ENCODE data around the gene DNASE1. TPM values are rescaled to one million over a fixed set of nuclear protein-coding genes. Genes with fewer than 3 reads are reported as not detected.
"Not testable (repeated sequence)": the region's sequence is repeated elsewhere in the genome, so short reads cannot be mapped to it uniquely, and the experiment has no call there.

DNASE1 gene
- total RNA-seq, 6 donors from 2014 or later = 6.4 to 34.6 (median 18.7) TPM

DNA sequence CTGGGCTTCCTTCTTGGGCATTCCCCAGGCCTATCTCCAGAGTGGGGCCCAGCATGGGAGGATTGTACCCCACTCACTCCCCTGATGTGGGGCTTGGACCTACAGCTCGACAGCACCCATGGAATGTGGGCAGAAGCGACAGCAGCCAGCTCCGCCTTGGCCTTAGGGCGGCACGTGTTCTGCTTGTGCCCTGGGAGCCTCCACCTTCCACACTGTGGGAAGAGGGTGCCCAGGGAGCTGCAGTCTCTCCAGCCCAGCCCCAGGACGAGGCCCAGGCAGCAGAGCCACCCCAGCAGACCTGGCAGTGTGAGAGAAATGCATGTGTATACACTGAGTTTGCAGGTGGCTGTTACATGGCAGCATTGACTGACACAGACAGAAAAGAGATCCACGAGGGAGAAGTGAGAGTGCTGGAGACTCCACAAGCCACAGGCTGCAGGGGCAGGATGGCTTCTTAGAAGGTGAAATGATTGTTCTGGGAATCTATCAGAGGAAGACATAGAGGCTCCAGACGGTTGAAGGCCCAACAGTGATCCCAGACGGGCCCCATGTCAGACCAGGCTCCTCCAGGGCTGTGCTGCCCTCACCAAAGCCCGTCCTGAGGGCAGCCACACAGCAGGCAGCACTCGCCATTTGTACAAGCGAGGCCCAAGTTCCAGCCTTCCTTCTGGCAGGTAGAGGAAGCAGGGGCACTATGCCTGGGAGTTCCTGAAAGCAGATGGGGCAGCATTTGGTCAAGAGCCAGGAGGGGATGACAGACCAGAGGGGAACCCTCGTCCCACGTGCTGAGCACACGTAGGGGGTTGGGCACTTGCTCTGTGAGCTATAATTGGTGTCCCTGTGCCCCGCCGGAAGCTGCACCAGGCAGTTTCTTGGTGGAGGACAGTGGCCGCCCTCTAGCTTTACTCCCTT lies 2.8 kb upstream of the DNASE1 start:
- Histone ChIP-seq H3K9me3 (no peaks in the 10 kb centered on the region), H3K4me1 (no peaks in the 10 kb centered on the region), H3K36me3 (peaks cover 1 to 41% (median 24%) of the 10 kb centered on the region in 4 donors), H3K4me3 (no peak overlapping the region), H3K27me3 (no peaks in the 10 kb centered on the region), H3K27ac (no peak overlapping the region)
- DNase-seq (no peak), ATAC-seq (ENCODE audit: low FRiP score in 2 of 2) (no peak)
- WGBS, 2 donors = 81 to 86% methylated on average over 13 to 17 of the region's 18 CpGs
- TF ChIP-seq POLR2A (IDR thresholded peaks at IDR 0.05) = no peak
- TF ChIP-seq, protein P1, sequence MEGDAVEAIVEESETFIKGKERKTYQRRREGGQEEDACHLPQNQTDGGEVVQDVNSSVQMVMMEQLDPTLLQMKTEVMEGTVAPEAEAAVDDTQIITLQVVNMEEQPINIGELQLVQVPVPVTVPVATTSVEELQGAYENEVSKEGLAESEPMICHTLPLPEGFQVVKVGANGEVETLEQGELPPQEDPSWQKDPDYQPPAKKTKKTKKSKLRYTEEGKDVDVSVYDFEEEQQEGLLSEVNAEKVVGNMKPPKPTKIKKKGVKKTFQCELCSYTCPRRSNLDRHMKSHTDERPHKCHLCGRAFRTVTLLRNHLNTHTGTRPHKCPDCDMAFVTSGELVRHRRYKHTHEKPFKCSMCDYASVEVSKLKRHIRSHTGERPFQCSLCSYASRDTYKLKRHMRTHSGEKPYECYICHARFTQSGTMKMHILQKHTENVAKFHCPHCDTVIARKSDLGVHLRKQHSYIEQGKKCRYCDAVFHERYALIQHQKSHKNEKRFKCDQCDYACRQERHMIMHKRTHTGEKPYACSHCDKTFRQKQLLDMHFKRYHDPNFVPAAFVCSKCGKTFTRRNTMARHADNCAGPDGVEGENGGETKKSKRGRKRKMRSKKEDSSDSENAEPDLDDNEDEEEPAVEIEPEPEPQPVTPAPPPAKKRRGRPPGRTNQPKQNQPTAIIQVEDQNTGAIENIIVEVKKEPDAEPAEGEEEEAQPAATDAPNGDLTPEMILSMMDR (IDR thresholded peaks at IDR 0.05) = no peak
- TF ChIP-seq EP300 (IDR thresholded peaks at IDR 0.05) = no peak
- TF ChIP-seq POLR2AphosphoS5 (IDR thresholded peaks at IDR 0.05) = no peak

- Histone ChIP-seq H3K4me1 (no peaks in the 10 kb centered on the region), H3K4me3 (no peak overlapping the region), H3K27me3 (no peaks in the 10 kb centered on the region), H3K9me3 (no peaks in the 10 kb centered on the region), H3K27ac (no peak overlapping the region), H3K36me3 (peaks cover 7 to 50% (median 32%) of the 10 kb centered on the region in 4 donors)
- DNase-seq (no peak), ATAC-seq (ENCODE audit: low FRiP score in 2 of 2) (no peak)
- no peak for TF ChIP-seq POLR2AphosphoS5 (IDR thresholded peaks at IDR 0.05)
- TF ChIP-seq, protein P1 (IDR thresholded peaks at IDR 0.05) = no peak
- TF ChIP-seq EP300 (IDR thresholded peaks at IDR 0.05) = no peak
- no peak for TF ChIP-seq POLR2A (IDR thresholded peaks at IDR 0.05)
- 91 to 96% methylated on average over 14 of the region's 14 CpGs for WGBS, 2 donors
Measured at GRCh38 chr16:3652373-3653195, 1.9 kb upstream of the DNASE1 start.

DNA sequence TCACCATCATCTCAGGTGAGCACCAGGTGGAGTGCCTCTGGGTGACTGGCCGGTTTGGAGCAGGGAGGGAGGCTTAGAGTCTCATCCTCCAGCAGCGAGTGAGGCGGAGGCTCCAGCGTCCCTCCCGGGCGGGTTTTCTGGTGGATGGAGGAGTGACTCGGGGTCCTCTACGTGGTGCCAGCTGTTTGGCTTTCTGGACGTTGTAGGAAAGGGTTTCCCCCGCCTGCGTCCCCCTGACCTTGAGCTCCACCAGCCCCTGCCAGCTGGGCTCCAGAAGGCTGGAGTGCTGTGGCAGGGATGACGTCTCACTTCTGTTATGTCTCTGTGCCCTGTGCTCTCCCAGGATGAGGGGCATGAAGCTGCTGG lies 522 bp downstream of the DNASE1 start:
- H3K9me3 ChIP-seq = no peaks in the 10 kb centered on the region
- no peak overlapping the region for H3K4me3 ChIP-seq
- no peaks in the 10 kb centered on the region for H3K27me3 ChIP-seq
- no peaks in the 10 kb centered on the region for H3K4me1 ChIP-seq
- peaks cover 11 to 67% (median 48%) of the 10 kb centered on the region in 4 donors for H3K36me3 ChIP-seq
- DNase-seq (no peak), ATAC-seq (ENCODE audit: low FRiP score in 2 of 2) (no peak)
- TF ChIP-seq, protein P1 (IDR thresholded peaks at IDR 0.05) = no peak
- TF ChIP-seq POLR2A (IDR thresholded peaks at IDR 0.05) (no peak), POLR2AphosphoS5 (IDR thresholded peaks at IDR 0.05) (no peak), EP300 (IDR thresholded peaks at IDR 0.05) (no peak)
- no peak overlapping the region for H3K27ac ChIP-seq
- 93 to 100% methylated on average over 1 to 12 of the region's 12 CpGs for WGBS, 2 donors

DNA sequence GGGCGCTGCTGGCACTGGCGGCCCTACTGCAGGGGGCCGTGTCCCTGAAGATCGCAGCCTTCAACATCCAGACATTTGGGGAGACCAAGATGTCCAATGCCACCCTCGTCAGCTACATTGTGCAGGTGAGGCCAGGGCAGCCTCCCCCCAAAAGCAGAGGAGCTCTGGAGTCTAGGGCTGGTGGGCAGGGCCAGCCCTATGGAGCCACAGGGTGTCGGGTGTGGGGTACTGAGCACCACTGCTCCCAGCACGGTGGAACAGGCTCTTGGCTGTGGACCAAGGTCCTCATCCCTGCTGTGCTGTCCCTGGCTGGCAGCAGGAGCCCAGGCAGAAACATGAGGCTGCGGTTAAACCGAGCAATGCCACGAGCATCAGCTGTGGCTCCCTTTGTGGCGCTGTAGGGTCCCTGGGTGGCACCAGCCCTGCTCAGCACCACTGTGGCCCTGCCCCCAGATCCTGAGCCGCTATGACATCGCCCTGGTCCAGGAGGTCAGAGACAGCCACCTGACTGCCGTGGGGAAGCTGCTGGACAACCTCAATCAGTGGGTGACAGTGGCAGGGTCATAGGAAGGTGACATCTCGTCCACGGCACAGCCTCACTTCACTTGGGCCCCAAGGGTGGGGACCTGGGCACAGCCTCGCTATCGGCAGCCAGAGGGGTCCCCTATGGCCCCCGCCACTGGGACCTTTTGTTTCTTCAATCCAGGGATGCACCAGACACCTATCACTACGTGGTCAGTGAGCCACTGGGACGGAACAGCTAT lies 1.1 kb downstream of the DNASE1 start:
- Histone ChIP-seq H3K4me1 (no peaks in the 10 kb centered on the region), H3K9me3 (no peaks in the 10 kb centered on the region), H3K4me3 (no peak overlapping the region), H3K27ac (no peak overlapping the region), H3K27me3 (no peaks in the 10 kb centered on the region), H3K36me3 (peaks cover 11 to 73% (median 50%) of the 10 kb centered on the region in 4 donors)
- ATAC-seq (ENCODE audit: low FRiP score in 2 of 2) = no peak
- no peak for DNase-seq
- TF ChIP-seq POLR2AphosphoS5 (IDR thresholded peaks at IDR 0.05) (no peak), EP300 (IDR thresholded peaks at IDR 0.05) (no peak), POLR2A (IDR thresholded peaks at IDR 0.05) (no peak)
- TF ChIP-seq, protein P1 (IDR thresholded peaks at IDR 0.05) = no peak
- 92% methylated on average over 20 of the region's 21 CpGs; no CpG with 5 or more reads in 1 of the 2 donors for WGBS, 2 donors

DNA sequence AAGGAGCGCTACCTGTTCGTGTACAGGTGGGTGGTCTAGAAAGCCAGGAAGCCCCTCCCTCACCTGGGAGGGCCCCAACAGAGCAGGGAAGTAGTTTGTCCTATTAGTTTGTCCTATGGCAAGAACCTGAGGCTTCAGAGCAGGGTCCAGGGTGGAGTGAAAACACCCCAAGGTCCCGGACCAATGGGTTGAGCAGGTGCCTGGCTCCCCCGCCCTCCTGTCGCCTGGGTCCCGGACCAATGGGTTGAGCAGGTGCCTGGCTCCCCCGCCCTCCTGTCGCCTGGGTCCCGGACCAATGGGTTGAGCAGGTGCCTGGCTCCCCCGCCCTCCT lies 1.6 kb downstream of the DNASE1 start:
- H3K4me3 ChIP-seq; H3K9me3 ChIP-seq; H3K4me1 ChIP-seq; ATAC-seq (ENCODE audit: low FRiP score in 2 of 2); H3K27ac ChIP-seq; DNase-seq; H3K27me3 ChIP-seq: not testable (repeated sequence)
- H3K36me3 ChIP-seq = peaks cover 11 to 74% (median 50%) of the 10 kb centered on the region in 4 donors
- 90 to 96% methylated on average over 2 to 9 of the region's 10 CpGs for WGBS, 2 donors

Measured in upper lobe of left lung (tissue), 6 donors.